HEK293 (cell line): Measurements from ENCODE around the gene TOMT.

Source experiments
- CTCF ChIA-PET: fragments of 350-600 bp; formaldehyde crosslinking; extraction: SDS; loops from one replicate; lab custom pipeline; 2021; ENCODE audit warnings: antibody characterized with exemption; lab: Yijun Ruan, JAX
- POLR2A ChIA-PET: fragments of 300-600 bp; formaldehyde crosslinking; extraction: SDS; loops from one replicate; lab custom pipeline; 2020; ENCODE audit warnings: antibody characterized with exemption, inconsistent platforms; lab: Yijun Ruan, JAX
- H3K27ac ChIP-seq: fragments of 200-500 bp; sonication (Bioruptor generic); 2 replicates; pipeline ENCODE4 v1.5.1; 2014; ENCODE audit warnings: low read depth, low read length, control low read depth, inconsistent platforms; ENCODE audit errors: extremely low read depth
- H3K36me3 ChIP-seq, 2 experiments: fragments of 200-500 bp in 1 of 2; sonication (Bioruptor generic) in 1 of 2; 1 replicate in 1 of 2; 2 replicates in 1 of 2; pipeline ENCODE4 v1.5.1; 2014 to 2017; ENCODE audit warnings: inconsistent platforms in 2 of 2, low read length in 2 of 2; ENCODE audit not compliant: control insufficient read depth in 2 of 2, insufficient read depth in 1 of 2
- H3K4me1 ChIP-seq: fragments of 200-500 bp; sonication (Bioruptor generic); 2 replicates; pipeline ENCODE4 v1.5.1; 2014; ENCODE audit warnings: mild to moderate bottlenecking, low read length, inconsistent platforms; ENCODE audit not compliant: control insufficient read depth, insufficient read depth
- H3K4me3 ChIP-seq: 2 replicates; pipeline ENCODE4 v1.5.1; 2011; ENCODE audit warnings: low read depth, mild to moderate bottlenecking, control low read depth, low read length, moderate library complexity
- H3K9me3 ChIP-seq: fragments of 200-500 bp; sonication (Bioruptor generic); 2 replicates; pipeline ENCODE4 v1.5.1; 2014; ENCODE audit warnings: low read depth, low read length, inconsistent platforms; ENCODE audit not compliant: control insufficient read depth, insufficient read depth
- BCL11B ChIP-seq: fragments of 450-650 bp; formaldehyde crosslinking; IDR thresholded peaks from 2 replicates; pipeline ENCODE4 v1.5.1; 2016; ENCODE audit warnings: low read depth, missing biosample characterization, missing genetic modification characterization
- CTCF ChIP-seq: fragments of 450-650 bp; formaldehyde crosslinking; IDR thresholded peaks from 2 replicates; pipeline ENCODE4 v1.5.1; 2016; ENCODE audit warnings: missing biosample characterization, missing genetic modification characterization
- MEIS1 ChIP-seq: sonication (generic); formaldehyde crosslinking; IDR thresholded peaks from 2 replicates; pipeline ENCODE4 v1.8.1; 2022; ENCODE audit warnings: missing genetic modification reagents, mild to moderate bottlenecking, borderline replicate concordance
- PRDM1 ChIP-seq: fragments of 450-650 bp; formaldehyde crosslinking; IDR thresholded peaks from 2 replicates; pipeline ENCODE4; 2016; ENCODE audit warnings: missing biosample characterization, missing genetic modification characterization
- YY1 ChIP-seq: fragments of 450-650 bp; formaldehyde crosslinking; IDR thresholded peaks from 2 replicates; pipeline ENCODE4 v1.5.1; 2018; ENCODE audit warnings: missing biosample characterization, missing genetic modification characterization
- ZBTB20 ChIP-seq: fragments of 450-650 bp; formaldehyde crosslinking; IDR thresholded peaks from 2 replicates; pipeline ENCODE4 v1.5.1; 2016; ENCODE audit warnings: missing biosample characterization, missing genetic modification characterization
- ZFHX2 ChIP-seq: fragments of 450-650 bp; formaldehyde crosslinking; conservative IDR thresholded peaks from 2 replicates; pipeline ENCODE4 v1.5.1; 2016; ENCODE audit warnings: missing biosample characterization, missing genetic modification characterization
- ZNF114 ChIP-seq: fragments of 450-650 bp; formaldehyde crosslinking; IDR thresholded peaks from 2 replicates; pipeline ENCODE4 v1.5.0; 2017; ENCODE audit warnings: missing biosample characterization, missing genetic modification characterization
- ZNF146 ChIP-seq: fragments of 450-650 bp; formaldehyde crosslinking; IDR thresholded peaks from 2 replicates; pipeline ENCODE4 v1.5.1; 2016; ENCODE audit warnings: missing biosample characterization, missing genetic modification characterization
- ZNF223 ChIP-seq: fragments of 450-650 bp; formaldehyde crosslinking; IDR thresholded peaks from 2 replicates; pipeline ENCODE4 v1.5.1; 2016; ENCODE audit warnings: missing biosample characterization, missing genetic modification characterization
- ZNF292 ChIP-seq: fragments of 450-650 bp; formaldehyde crosslinking; IDR thresholded peaks from 2 replicates; pipeline ENCODE4 v1.5.1; 2016; ENCODE audit warnings: low read depth, missing biosample characterization, missing genetic modification characterization, borderline replicate concordance
- ZNF341 ChIP-seq: fragments of 450-650 bp; formaldehyde crosslinking; IDR thresholded peaks from 2 replicates; pipeline ENCODE4; 2016; ENCODE audit warnings: low read depth, missing biosample characterization, missing genetic modification characterization
- ZNF366 ChIP-seq: fragments of 450-650 bp; formaldehyde crosslinking; conservative IDR thresholded peaks from 2 replicates; pipeline ENCODE4 v1.5.1; 2016; ENCODE audit warnings: missing biosample characterization, missing genetic modification characterization
- ZNF416 ChIP-seq: fragments of 450-650 bp; formaldehyde crosslinking; IDR thresholded peaks from 2 replicates; pipeline ENCODE4 v1.5.1; 2016; ENCODE audit warnings: missing biosample characterization, missing genetic modification characterization
- ZNF48 ChIP-seq: fragments of 450-650 bp; formaldehyde crosslinking; IDR thresholded peaks from 2 replicates; pipeline ENCODE4 v1.5.1; 2016; ENCODE audit warnings: missing biosample characterization, missing genetic modification characterization
- ZNF558 ChIP-seq: fragments of 450-650 bp; formaldehyde crosslinking; IDR thresholded peaks from 2 replicates; pipeline ENCODE4 v1.5.1; 2016; ENCODE audit warnings: missing biosample characterization, missing genetic modification characterization
- ZNF600 ChIP-seq: fragments of 450-650 bp; formaldehyde crosslinking; IDR thresholded peaks from 2 replicates; pipeline ENCODE4 v1.5.1; 2016; ENCODE audit warnings: missing biosample characterization, missing genetic modification characterization
- ZNF623 ChIP-seq: fragments of 450-650 bp; formaldehyde crosslinking; IDR thresholded peaks from 2 replicates; pipeline ENCODE4 v1.5.1; 2016; ENCODE audit warnings: missing biosample characterization, missing genetic modification characterization
- ZNF626 ChIP-seq: fragments of 450-650 bp; sonication (Bioruptor Pico); formaldehyde crosslinking; IDR thresholded peaks from 2 replicates; pipeline ENCODE4 v1.5.1; 2018; ENCODE audit warnings: missing biosample characterization, missing genetic modification characterization, inconsistent platforms
- ZNF654 ChIP-seq: fragments of 450-650 bp; formaldehyde crosslinking; IDR thresholded peaks from 2 replicates; pipeline ENCODE4 v1.5.1; 2016; ENCODE audit warnings: low read depth, missing biosample characterization, missing genetic modification characterization
- ZNF785 ChIP-seq: fragments of 450-650 bp; formaldehyde crosslinking; IDR thresholded peaks from 2 replicates; pipeline ENCODE4 v1.5.1; 2016; ENCODE audit warnings: missing biosample characterization, missing genetic modification characterization
- ZSCAN30 ChIP-seq: fragments of 450-650 bp; IDR thresholded peaks from 2 replicates; pipeline ENCODE4 v1.5.1; 2018; ENCODE audit warnings: missing biosample characterization, mild to moderate bottlenecking, missing genetic modification characterization, moderate library complexity
- ZXDB ChIP-seq: fragments of 450-650 bp; formaldehyde crosslinking; IDR thresholded peaks from 2 replicates; pipeline ENCODE4 v1.5.1; 2016; ENCODE audit warnings: missing biosample characterization, missing genetic modification characterization
- TF ChIP-seq, protein P1 (sequence below): fragments of 450-650 bp; formaldehyde crosslinking; IDR thresholded peaks from 2 replicates; pipeline ENCODE4 v1.5.1; 2016; ENCODE audit warnings: missing biosample characterization, missing genetic modification characterization
- TF ChIP-seq, protein P2 (sequence below): fragments of 450-650 bp; formaldehyde crosslinking; IDR thresholded peaks from 2 replicates; pipeline ENCODE4 v1.5.1; 2016; ENCODE audit warnings: missing biosample characterization, missing genetic modification characterization

TOMT gene

GRCh38 chr11:72088076-72088808 is 17.5 kb upstream of the TOMT start:
- Histone ChIP-seq H3K4me1 (no peaks in the 10 kb centered on the region), H3K27ac (no peak overlapping the region)
- CTCF ChIA-PET: interaction anchor here (4.7 kb wide), 1 partner anchor 63 kb away, joined by 60 read pairs; no protein-coding TSS in a partner anchor
- TF ChIP-seq MEIS1 (no peak), ZFHX2 (tag by site-specific recombination) (no peak), ZNF558 (tag by site-specific recombination) (no peak), ZNF292 (tag by site-specific recombination) (no peak), ZNF623 (tag by site-specific recombination) (no peak), ZNF785 (tag by site-specific recombination) (no peak), ZNF114 (tag by site-specific recombination) (no peak), ZNF146 (tag by site-specific recombination) (no peak), ZNF600 (tag by site-specific recombination) (no peak)
- TF ChIP-seq, protein P1, sequence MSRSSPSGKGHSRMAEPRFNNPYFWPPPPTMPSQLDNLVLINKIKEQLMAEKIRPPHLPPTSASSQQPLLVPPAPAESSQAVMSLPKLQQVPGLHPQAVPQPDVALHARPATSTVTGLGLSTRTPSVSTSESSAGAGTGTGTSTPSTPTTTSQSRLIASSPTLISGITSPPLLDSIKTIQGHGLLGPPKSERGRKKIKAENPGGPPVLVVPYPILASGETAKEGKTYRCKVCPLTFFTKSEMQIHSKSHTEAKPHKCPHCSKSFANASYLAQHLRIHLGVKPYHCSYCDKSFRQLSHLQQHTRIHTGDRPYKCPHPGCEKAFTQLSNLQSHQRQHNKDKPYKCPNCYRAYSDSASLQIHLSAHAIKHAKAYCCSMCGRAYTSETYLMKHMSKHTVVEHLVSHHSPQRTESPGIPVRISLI (tag by site-specific recombination): no peak
- TF ChIP-seq, all 188 proteins: peak for 0
- H3K9me3 ChIP-seq: no peaks in the 10 kb centered on the region
- no peak overlapping the region for H3K4me3 ChIP-seq
- POLR2A ChIA-PET: no interaction called here
- H3K36me3 ChIP-seq: peaks cover 0 to 38% of the 10 kb centered on the region in 2 experiments; a peak in 1 of 3 replicates

- CTCF ChIA-PET: interaction anchor here (0.5 to 10.1 kb wide), 23 partner anchors 8 to 571 kb away, joined by 3 to 184 read pairs (median 6); partner anchors contain the start of gene LAMTOR1
- POLR2A ChIA-PET: interaction anchor here (0.6 to 1.6 kb wide), 4 partner anchors 10 to 356 kb away, joined by 3 to 9 read pairs (median 3); partner anchors contain the start of gene LAMTOR1
- Histone ChIP-seq H3K4me1 (no peaks in the 10 kb centered on the region), H3K4me3 (no peak overlapping the region), H3K27ac (no peak overlapping the region), H3K9me3 (no peaks in the 10 kb centered on the region), H3K36me3 (peaks cover 0 to 59% of the 10 kb centered on the region in 2 experiments; a peak in 1 of 3 replicates)
- TF ChIP-seq YY1: no peak
- TF ChIP-seq CTCF (tag by site-specific recombination): peak; percentile 85
- TF ChIP-seq ZBTB20 (tag by site-specific recombination): no peak
- no peak for TF ChIP-seq ZSCAN30 (tag by site-specific recombination)
- no peak for TF ChIP-seq ZNF292 (tag by site-specific recombination)
- no peak for TF ChIP-seq ZFHX2 (tag by site-specific recombination)
- TF ChIP-seq, protein P2, sequence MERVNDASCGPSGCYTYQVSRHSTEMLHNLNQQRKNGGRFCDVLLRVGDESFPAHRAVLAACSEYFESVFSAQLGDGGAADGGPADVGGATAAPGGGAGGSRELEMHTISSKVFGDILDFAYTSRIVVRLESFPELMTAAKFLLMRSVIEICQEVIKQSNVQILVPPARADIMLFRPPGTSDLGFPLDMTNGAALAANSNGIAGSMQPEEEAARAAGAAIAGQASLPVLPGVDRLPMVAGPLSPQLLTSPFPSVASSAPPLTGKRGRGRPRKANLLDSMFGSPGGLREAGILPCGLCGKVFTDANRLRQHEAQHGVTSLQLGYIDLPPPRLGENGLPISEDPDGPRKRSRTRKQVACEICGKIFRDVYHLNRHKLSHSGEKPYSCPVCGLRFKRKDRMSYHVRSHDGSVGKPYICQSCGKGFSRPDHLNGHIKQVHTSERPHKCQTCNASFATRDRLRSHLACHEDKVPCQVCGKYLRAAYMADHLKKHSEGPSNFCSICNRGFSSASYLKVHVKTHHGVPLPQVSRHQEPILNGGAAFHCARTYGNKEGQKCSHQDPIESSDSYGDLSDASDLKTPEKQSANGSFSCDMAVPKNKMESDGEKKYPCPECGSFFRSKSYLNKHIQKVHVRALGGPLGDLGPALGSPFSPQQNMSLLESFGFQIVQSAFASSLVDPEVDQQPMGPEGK: peak; percentile 13; the same call in 1 of the 2 replicates
- TF ChIP-seq ZNF654 (tag by site-specific recombination): peak; percentile 54
- TF ChIP-seq ZNF48 (tag by site-specific recombination): no peak
- TF ChIP-seq PRDM1 (tag by site-specific recombination): peak; percentile 60
- no peak for TF ChIP-seq ZNF626
- TF ChIP-seq ZNF341 (tag by site-specific recombination): peak; percentile 62
- no peak for TF ChIP-seq ZXDB (tag by site-specific recombination)
- TF ChIP-seq ZNF223 (tag by site-specific recombination): no peak
- no peak for TF ChIP-seq BCL11B (tag by site-specific recombination)
- TF ChIP-seq ZNF366 (tag by site-specific recombination): no peak
- no peak for TF ChIP-seq ZNF416 (tag by site-specific recombination)
Observed at GRCh38 chr11:72091292-72091691, 14.4 kb upstream of the TOMT start.
